ENCODE results near the gene CNTF. TPM values are rescaled to one million over a fixed set of nuclear protein-coding genes. Genes with fewer than 3 reads are reported as not detected.

CNTF gene
- total and polyA plus RNA-seq, 9 donors: 0.22 to 2.0 (median 0.87) TPM

DNA sequence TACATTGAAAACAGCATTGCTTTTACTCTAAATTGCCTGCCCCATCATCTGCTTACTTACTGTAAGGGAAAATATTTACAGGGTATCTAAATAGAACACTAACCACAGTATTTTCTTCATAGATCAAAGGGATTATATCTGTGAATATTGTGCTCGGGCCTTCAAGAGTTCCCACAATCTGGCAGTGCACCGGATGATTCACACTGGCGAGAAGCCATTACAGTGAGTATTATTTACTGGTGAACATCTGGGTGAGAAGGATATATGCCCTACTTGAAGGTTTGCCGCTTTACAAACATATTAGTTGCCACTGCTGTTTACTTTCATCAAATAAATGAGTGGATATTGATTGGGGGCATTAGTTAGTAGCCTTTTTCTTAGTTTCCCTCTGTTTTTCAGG is 5.9 kb upstream of the CNTF start:
- Histone ChIP-seq H3K27me3 (no peaks in the 10 kb centered on the region), H3K36me3 (no peaks in the 10 kb centered on the region), H3K9me3 (no peaks in the 10 kb centered on the region), H3K4me1 (ENCODE audit: insufficient read depth) (peaks cover 4% of the 10 kb centered on the region), H3K4me3 (no peak overlapping the region), H3K27ac (no peak overlapping the region)
- peak; percentile 53 to 72 (median 60) for DNase-seq
- TF ChIP-seq EP300 (IDR thresholded peaks at IDR 0.05) (no peak), POLR2A (IDR thresholded peaks at IDR 0.05) (no peak)
- TF ChIP-seq, protein P1, sequence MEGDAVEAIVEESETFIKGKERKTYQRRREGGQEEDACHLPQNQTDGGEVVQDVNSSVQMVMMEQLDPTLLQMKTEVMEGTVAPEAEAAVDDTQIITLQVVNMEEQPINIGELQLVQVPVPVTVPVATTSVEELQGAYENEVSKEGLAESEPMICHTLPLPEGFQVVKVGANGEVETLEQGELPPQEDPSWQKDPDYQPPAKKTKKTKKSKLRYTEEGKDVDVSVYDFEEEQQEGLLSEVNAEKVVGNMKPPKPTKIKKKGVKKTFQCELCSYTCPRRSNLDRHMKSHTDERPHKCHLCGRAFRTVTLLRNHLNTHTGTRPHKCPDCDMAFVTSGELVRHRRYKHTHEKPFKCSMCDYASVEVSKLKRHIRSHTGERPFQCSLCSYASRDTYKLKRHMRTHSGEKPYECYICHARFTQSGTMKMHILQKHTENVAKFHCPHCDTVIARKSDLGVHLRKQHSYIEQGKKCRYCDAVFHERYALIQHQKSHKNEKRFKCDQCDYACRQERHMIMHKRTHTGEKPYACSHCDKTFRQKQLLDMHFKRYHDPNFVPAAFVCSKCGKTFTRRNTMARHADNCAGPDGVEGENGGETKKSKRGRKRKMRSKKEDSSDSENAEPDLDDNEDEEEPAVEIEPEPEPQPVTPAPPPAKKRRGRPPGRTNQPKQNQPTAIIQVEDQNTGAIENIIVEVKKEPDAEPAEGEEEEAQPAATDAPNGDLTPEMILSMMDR (IDR thresholded peaks at IDR 0.05): no peak
- WGBS, 3 donors: 10 to 15% (median 11%) methylated on average over 4 of the region's 4 CpGs
- intact Hi-C loops (cut with DNase I): no loop called here

DNA sequence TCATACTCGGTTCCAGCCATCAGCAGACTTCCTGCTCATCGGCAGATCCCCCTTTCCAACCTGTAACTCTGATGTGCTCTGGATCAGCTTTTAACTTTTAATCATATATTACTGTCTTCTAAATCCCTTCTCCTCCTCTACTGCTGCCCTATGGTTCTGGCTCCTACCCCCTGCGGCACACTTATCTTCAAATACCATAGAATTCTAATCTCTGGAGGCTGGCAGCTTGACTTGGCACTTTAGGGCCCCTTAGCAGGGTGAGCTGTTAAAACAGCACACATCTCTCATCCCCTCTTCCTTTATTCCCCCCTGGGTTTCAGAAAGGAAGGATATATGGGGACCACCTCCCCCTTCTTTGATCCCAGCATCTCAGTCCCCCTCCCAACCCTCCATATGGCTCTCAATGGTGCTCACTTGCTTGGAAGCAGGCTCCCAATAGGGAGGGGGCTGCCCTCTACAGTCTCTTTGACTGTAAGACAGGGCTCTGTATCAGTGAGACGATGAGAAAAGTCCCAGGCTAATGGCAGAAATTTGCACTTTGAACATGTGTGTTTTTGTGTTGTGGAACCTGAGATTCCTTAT is 4.4 kb upstream of the CNTF start:
- Histone ChIP-seq H3K4me3 (no peak overlapping the region), H3K9me3 (no peaks in the 10 kb centered on the region), H3K4me1 (ENCODE audit: insufficient read depth) (peaks cover 4% of the 10 kb centered on the region), H3K36me3 (no peaks in the 10 kb centered on the region), H3K27me3 (no peaks in the 10 kb centered on the region), H3K27ac (no peak overlapping the region)
- no peak for DNase-seq
- intact Hi-C loops (cut with DNase I): no loop called here
- TF ChIP-seq EP300 (IDR thresholded peaks at IDR 0.05) (no peak), POLR2A (IDR thresholded peaks at IDR 0.05) (no peak)
- TF ChIP-seq, protein P1 (IDR thresholded peaks at IDR 0.05): no peak
- 75 to 81% (median 80%) methylated on average over 4 of the region's 4 CpGs for WGBS, 3 donors

DNA sequence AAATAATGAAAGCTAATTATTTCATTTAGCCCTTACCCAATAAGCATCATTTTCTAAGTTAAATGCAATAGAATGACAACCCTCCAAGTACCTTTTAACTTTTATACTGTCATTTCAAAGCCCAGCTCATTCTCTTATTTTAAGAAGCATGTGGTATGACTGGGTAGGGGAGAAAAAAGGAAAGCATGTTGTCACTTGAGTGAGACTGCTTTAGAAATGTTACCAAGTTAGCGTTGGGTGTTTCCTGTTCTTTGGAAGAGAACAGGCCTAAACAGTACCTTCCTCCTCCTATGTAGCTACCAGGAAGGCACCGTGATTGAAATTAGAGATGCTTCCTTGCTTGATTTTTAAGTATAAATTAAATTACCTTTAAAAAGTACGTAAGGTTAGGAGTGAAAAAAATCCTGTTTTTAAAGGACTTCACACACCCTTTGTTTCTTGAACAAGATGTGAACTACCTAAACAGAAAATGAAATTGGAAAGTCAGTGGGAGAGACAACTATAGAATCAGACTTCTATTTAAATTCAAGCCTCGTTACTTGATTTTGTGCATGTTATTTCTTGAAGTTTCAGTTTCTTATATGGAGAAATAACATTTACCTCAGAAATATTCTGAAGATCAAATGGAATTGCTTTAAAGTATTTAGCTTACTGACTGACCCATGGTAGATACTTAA is 741 bp upstream of the CNTF start:
- Histone ChIP-seq H3K4me3 (no peak overlapping the region), H3K9me3 (no peaks in the 10 kb centered on the region), H3K27me3 (no peaks in the 10 kb centered on the region), H3K27ac (no peak overlapping the region), H3K4me1 (ENCODE audit: insufficient read depth) (peaks cover 4% of the 10 kb centered on the region), H3K36me3 (no peaks in the 10 kb centered on the region)
- no peak for TF ChIP-seq EP300 (IDR thresholded peaks at IDR 0.05)
- DNase-seq: no peak
- intact Hi-C loops (cut with DNase I): no loop called here
- WGBS, 3 donors: 94 to 96% (median 95%) methylated on average over 4 of the region's 4 CpGs

DNA sequence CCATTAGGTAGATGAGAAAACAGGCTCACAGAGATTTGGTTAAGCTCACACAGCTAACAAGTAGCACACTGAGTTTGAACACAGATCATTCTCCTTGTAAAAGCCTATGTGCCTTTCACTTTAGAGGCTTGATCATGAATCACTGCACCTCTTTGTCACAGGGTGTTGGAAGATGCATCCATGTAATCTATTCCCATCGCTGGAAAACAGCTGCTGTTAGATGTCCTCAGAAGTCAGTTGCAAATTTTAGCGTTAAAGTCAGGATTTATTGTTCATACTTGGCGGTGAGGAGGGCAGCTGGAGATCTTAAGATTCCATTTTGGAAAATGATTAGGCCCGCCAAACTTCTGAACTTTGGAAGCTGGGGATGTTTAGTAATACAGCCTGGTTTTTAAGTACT is 2.6 kb downstream of the CNTF start:
- intact Hi-C loops (cut with DNase I): no loop called here

More for the DNA sequence above, 2.6 kb downstream of the CNTF start:
- 88 to 93% (median 92%) methylated on average over 4 of the region's 4 CpGs for WGBS, 3 donors
- TF ChIP-seq EP300 (IDR thresholded peaks at IDR 0.05) (no peak), POLR2A (IDR thresholded peaks at IDR 0.05) (no peak)
- TF ChIP-seq, protein P1 (IDR thresholded peaks at IDR 0.05): no peak
- Histone ChIP-seq H3K27ac (no peak overlapping the region), H3K36me3 (no peaks in the 10 kb centered on the region), H3K4me3 (no peak overlapping the region), H3K9me3 (no peaks in the 10 kb centered on the region), H3K4me1 (ENCODE audit: insufficient read depth) (peaks cover 2% of the 10 kb centered on the region), H3K27me3 (no peaks in the 10 kb centered on the region)
- DNase-seq: no peak
